GM18499 (cell line): ENCODE results near the gene FMOD.

ENCODE experiments used
- ATAC-seq: cut with Tn5 transposase; IDR thresholded peaks from one replicate; pipeline ENCODE4 v1.9.1; 2021; ENCODE audit warnings: moderate number of reproducible peaks; ENCODE audit not compliant: insufficient read depth, unreplicated experiment

The FMOD gene

GRCh38 chr1:203361945-203362719, 11.2 kb upstream of the FMOD start:
- ATAC-seq: no peak

GRCh38 chr1:203360547-203361185, 9.7 kb upstream of the FMOD start:
- no peak for ATAC-seq

- no peak for ATAC-seq
Measured at GRCh38 chr1:203359010-203359571, 8.2 kb upstream of the FMOD start.

GRCh38 chr1:203354246-203354645, 3.3 kb upstream of the FMOD start:
- ATAC-seq: no peak

GRCh38 chr1:203353486-203353885, 2.6 kb upstream of the FMOD start:
- ATAC-seq: no peak

GRCh38 chr1:203349773-203350524, 973 bp downstream of the FMOD start:
- no peak for ATAC-seq

- no peak for ATAC-seq
Measured at GRCh38 chr1:203349166-203349565, 1.8 kb downstream of the FMOD start.

- ATAC-seq: no peak
Measured at GRCh38 chr1:203346769-203347102, 4.2 kb downstream of the FMOD start.

- ATAC-seq: no peak
Measured at GRCh38 chr1:203346060-203346768, 4.7 kb downstream of the FMOD start.

GRCh38 chr1:203343956-203344754, 6.8 kb downstream of the FMOD start:
- ATAC-seq: no peak

GRCh38 chr1:203342192-203342940, 8.6 kb downstream of the FMOD start:
- ATAC-seq: no peak

- ATAC-seq: no peak
Measured at GRCh38 chr1:203340112-203340790, 10.7 kb downstream of the FMOD start.

GRCh38 chr1:203338335-203339036, 12.4 kb downstream of the FMOD start:
- ATAC-seq: no peak

- ATAC-seq: no peak
Measured at GRCh38 chr1:203336097-203336496, 14.8 kb downstream of the FMOD start.

- ATAC-seq: no peak
Measured at GRCh38 chr1:203335503-203335902, 15.4 kb downstream of the FMOD start.

- ATAC-seq: no peak
Measured at GRCh38 chr1:203331224-203331623, 19.7 kb downstream of the FMOD start.

GRCh38 chr1:203328714-203329122, 22.2 kb downstream of the FMOD start:
- no peak for ATAC-seq
